ENCODE results near the gene URAD. TPM values are rescaled to one million over a fixed set of nuclear protein-coding genes. Genes with fewer than 3 reads are reported as not detected.
"Not testable (repeated sequence)": the region's sequence is repeated elsewhere in the genome, so short reads cannot be mapped to it uniquely, and the experiment has no call there.

Gene URAD
- not detected for total RNA-seq (ENCODE audit: unreplicated experiment)
- long read RNA-seq: 0 reads

DNA sequence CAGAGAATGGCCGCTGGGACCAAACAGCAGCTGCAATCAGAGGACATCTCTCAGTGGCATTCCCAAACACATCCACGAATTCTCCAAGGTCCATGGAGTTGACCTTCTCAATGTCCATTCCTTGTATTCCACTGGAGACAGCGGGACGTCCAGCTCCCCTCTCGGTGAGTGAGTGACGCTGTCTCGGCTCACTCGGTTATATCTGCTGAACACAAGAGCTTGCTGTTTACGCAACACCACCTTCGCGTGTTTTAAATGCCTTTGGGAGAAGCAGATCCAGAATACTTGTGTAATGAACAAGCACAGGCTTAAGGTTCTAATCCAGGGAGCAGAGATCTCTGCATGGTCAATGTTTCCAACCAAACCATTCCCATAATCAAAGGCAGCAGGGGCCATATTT lies at the start of gene URAD:
TSS of gene URAD (minus strand) at position 174 of the 400 bp plus-strand sequence. CDS start at position 118, 56 bp downstream.
- TF ChIP-seq, protein P1, sequence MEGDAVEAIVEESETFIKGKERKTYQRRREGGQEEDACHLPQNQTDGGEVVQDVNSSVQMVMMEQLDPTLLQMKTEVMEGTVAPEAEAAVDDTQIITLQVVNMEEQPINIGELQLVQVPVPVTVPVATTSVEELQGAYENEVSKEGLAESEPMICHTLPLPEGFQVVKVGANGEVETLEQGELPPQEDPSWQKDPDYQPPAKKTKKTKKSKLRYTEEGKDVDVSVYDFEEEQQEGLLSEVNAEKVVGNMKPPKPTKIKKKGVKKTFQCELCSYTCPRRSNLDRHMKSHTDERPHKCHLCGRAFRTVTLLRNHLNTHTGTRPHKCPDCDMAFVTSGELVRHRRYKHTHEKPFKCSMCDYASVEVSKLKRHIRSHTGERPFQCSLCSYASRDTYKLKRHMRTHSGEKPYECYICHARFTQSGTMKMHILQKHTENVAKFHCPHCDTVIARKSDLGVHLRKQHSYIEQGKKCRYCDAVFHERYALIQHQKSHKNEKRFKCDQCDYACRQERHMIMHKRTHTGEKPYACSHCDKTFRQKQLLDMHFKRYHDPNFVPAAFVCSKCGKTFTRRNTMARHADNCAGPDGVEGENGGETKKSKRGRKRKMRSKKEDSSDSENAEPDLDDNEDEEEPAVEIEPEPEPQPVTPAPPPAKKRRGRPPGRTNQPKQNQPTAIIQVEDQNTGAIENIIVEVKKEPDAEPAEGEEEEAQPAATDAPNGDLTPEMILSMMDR (IDR thresholded peaks at IDR 0.05; ENCODE audit: unreplicated experiment): no peak
- Mint-ChIP-seq H3K27me3 (ENCODE audit: unreplicated experiment) (no peaks in the 10 kb centered on the region), H3K4me1 (ENCODE audit: unreplicated experiment) (peaks cover 19% of the 10 kb centered on the region), H3K9me3 (ENCODE audit: unreplicated experiment) (no peaks in the 10 kb centered on the region), H3K27ac (ENCODE audit: unreplicated experiment) (peak within 1 kb of the TSS; percentile 72), H3K4me3 (ENCODE audit: unreplicated experiment) (no peak within 1 kb of the TSS), H3K36me3 (ENCODE audit: low read depth, unreplicated experiment) (no peaks in the 10 kb centered on the region)
- DNase-seq (ENCODE audit: low spot score): no peak

GRCh38 chr13:28037399-28037798 lies 48.9 kb upstream of the URAD start:
- Mint-ChIP-seq H3K27me3 (ENCODE audit: unreplicated experiment) (peaks cover 3% of the 10 kb centered on the region), H3K9me3 (ENCODE audit: unreplicated experiment) (no peaks in the 10 kb centered on the region), H3K4me1 (ENCODE audit: unreplicated experiment) (peaks cover 17% of the 10 kb centered on the region), H3K36me3 (ENCODE audit: low read depth, unreplicated experiment) (no peaks in the 10 kb centered on the region), H3K27ac (ENCODE audit: unreplicated experiment) (no peak overlapping the region), H3K4me3 (ENCODE audit: unreplicated experiment) (no peak overlapping the region)
- TF ChIP-seq, protein P1 (IDR thresholded peaks at IDR 0.05; ENCODE audit: unreplicated experiment): no peak
- no peak for DNase-seq (ENCODE audit: low spot score)

GRCh38 chr13:28035146-28035782 lies 46.8 kb upstream of the URAD start:
- peaks cover 9% of the 10 kb centered on the region for H3K4me1 Mint-ChIP-seq (ENCODE audit: unreplicated experiment)
- H3K9me3 Mint-ChIP-seq (ENCODE audit: unreplicated experiment): no peaks in the 10 kb centered on the region
- no peak overlapping the region for H3K27ac Mint-ChIP-seq (ENCODE audit: unreplicated experiment)
- no peaks in the 10 kb centered on the region for H3K36me3 Mint-ChIP-seq (ENCODE audit: low read depth, unreplicated experiment)
- no peak overlapping the region for H3K4me3 Mint-ChIP-seq (ENCODE audit: unreplicated experiment)
- H3K27me3 Mint-ChIP-seq (ENCODE audit: unreplicated experiment): peaks cover 3% of the 10 kb centered on the region
- DNase-seq (ENCODE audit: low spot score): no peak
- TF ChIP-seq, protein P1 (IDR thresholded peaks at IDR 0.05; ENCODE audit: unreplicated experiment): no peak

DNA sequence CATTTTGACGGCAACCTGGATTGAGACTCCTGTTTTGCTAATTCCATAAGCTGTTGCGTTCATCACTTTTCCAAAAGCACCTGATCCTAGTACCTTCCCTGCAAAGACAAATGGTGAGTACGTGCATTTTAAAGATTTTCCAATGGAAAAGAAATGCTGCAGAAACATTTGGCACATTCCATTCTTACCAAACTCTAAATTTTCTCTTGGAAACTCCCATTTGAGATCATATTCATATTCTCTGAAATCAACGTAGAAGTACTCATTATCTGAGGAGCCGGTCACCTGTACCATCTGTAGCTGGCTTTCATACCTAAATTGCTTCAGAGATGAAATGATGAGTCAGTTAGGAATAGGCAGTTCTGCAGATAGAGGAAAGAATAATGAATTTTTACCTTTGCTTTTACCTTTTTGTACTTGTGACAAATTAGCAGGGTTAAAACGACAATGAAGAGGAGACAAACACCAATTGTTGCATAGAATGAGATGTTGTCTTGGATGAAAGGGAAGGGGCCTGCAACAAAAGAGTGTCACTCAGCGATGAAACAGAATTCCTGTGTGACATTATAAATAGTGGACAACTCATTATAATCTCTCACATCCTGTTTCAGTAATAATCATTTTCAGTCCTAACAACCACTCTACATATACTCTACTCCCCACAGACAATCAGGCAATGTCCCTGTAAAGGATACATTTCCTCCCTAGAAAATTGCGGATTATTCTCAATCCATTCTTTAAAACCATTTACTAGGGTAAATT lies 45.6 kb upstream of the URAD start:
- TF ChIP-seq, protein P1 (IDR thresholded peaks at IDR 0.05; ENCODE audit: unreplicated experiment): no peak
- DNase-seq (ENCODE audit: low spot score): no peak
- Mint-ChIP-seq H3K4me3 (ENCODE audit: unreplicated experiment) (no peak overlapping the region), H3K27ac (ENCODE audit: unreplicated experiment) (no peak overlapping the region), H3K36me3 (ENCODE audit: low read depth, unreplicated experiment) (no peaks in the 10 kb centered on the region), H3K27me3 (ENCODE audit: unreplicated experiment) (no peaks in the 10 kb centered on the region), H3K4me1 (ENCODE audit: unreplicated experiment) (peaks cover 5% of the 10 kb centered on the region), H3K9me3 (ENCODE audit: unreplicated experiment) (no peaks in the 10 kb centered on the region)

GRCh38 chr13:28032438-28032837 lies 43.9 kb upstream of the URAD start:
- H3K36me3 Mint-ChIP-seq (ENCODE audit: low read depth, unreplicated experiment); H3K4me3 Mint-ChIP-seq (ENCODE audit: unreplicated experiment); H3K4me1 Mint-ChIP-seq (ENCODE audit: unreplicated experiment); H3K9me3 Mint-ChIP-seq (ENCODE audit: unreplicated experiment); DNase-seq (ENCODE audit: low spot score); H3K27me3 Mint-ChIP-seq (ENCODE audit: unreplicated experiment); H3K27ac Mint-ChIP-seq (ENCODE audit: unreplicated experiment): not testable (repeated sequence)

Data from endothelial cell (in vitro differentiated cells).